ENCODE measurements around the gene FAM107A.

- TF ChIP-seq GATA2 (IDR thresholded peaks at IDR 0.05; ENCODE audit: low read depth, low read length) (no peak), GATA3 (IDR thresholded peaks at IDR 0.05; ENCODE audit: low read depth, low read length) (no peak)
These were observed 7.7 kb downstream of the FAM107A start for GRCh38 chr3:58569287-58570001.
